ENCODE measurements around the gene TAOK1.

The TAOK1 gene

DNA sequence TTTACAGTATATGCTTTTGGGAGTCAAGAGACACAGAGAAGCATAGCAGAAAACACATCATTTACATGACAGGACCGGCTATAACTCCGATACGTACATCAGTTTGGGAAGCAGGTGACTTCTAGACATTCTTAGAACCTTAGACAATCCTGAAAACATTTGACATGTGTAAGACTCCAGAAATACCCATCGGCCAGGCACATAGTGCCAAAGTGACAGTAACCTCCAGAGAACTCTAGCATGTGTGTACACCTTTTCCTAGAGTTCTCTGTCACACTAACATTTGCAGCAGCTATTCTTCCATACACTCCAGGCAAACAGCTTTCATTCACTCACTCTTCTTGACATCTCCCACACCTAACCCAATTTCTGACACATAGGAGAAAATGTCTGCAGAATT, 3.4 kb upstream of the TAOK1 start:
- POLR2A ChIA-PET (ENCODE audit: low non-redundant PET): no interaction called here
- TF ChIP-seq, protein P1, sequence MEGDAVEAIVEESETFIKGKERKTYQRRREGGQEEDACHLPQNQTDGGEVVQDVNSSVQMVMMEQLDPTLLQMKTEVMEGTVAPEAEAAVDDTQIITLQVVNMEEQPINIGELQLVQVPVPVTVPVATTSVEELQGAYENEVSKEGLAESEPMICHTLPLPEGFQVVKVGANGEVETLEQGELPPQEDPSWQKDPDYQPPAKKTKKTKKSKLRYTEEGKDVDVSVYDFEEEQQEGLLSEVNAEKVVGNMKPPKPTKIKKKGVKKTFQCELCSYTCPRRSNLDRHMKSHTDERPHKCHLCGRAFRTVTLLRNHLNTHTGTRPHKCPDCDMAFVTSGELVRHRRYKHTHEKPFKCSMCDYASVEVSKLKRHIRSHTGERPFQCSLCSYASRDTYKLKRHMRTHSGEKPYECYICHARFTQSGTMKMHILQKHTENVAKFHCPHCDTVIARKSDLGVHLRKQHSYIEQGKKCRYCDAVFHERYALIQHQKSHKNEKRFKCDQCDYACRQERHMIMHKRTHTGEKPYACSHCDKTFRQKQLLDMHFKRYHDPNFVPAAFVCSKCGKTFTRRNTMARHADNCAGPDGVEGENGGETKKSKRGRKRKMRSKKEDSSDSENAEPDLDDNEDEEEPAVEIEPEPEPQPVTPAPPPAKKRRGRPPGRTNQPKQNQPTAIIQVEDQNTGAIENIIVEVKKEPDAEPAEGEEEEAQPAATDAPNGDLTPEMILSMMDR (conservative IDR thresholded peaks at IDR 0.05; ENCODE audit: low read depth): no peak
- no peak for DNase-seq (ENCODE audit: low spot score)
- CTCF ChIA-PET: no interaction called here
- no peak overlapping the region for H3K27ac ChIP-seq

DNA sequence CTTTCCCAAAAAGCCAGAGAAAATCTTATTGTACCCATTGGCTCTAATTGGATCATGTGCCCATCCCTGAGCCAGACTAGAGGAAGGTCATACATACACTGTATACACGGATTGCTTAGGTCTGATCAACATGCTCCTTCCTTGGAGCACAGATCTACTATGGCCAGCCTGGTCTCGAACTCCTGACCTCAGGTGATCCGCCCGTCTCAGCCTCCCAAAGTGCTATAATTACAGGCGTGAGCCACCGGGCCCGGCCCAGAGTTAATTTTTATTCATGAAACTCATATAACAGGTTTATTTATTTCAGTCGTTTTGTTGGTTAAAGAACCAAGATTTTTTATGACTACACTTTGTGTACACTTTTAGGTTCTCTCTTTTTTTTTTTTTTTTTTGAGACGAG, 1.2 kb upstream of the TAOK1 start:
- DNase-seq (ENCODE audit: low spot score): no peak
- no peak overlapping the region for H3K27ac ChIP-seq
- POLR2A ChIA-PET (ENCODE audit: low non-redundant PET): no interaction called here
- TF ChIP-seq, protein P1 (conservative IDR thresholded peaks at IDR 0.05; ENCODE audit: low read depth): no peak
- CTCF ChIA-PET: no interaction called here

DNA sequence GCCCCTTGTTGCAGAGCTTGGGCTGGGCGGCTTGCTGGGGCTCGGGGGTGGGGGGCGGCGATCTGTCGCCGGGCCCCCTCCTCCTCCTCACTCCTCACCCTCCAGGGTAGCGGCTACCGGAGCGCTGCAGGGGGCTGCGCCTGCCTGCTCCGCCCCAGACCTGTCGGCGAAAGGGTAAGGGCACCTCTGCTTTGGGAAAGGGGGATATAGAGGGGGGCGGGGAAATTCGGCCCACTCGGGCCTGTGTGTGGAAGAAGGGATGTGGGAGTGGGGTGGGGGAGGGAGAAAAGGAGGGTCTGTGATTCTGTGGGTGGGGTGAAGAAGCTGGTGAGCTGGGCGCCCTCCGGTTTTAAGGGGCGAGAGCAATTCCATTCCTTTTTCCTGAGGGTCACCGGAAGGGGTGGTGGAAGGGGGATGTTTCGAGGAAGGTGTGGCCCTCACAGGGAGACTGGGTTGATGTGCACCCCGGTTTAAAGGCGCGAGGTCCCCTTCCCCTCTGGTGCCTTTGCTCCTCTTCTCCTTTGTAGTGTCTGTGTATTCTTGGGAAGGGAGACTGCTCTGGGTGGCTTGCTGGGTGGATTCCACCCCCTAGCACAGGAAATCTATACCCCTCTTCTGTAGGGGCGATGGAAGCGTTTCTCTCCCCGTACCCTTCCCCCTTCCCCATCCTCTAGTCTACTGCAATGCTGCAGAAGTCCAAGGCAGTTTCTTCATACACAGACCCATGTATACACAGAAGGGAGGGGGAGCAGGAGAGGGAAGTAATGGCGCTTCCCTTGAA, 878 bp downstream of the TAOK1 start:
- peak overlapping the region; percentile 87 for H3K27ac ChIP-seq
- ChIA-PET POLR2A (ENCODE audit: low non-redundant PET) (interaction anchor here (0.5 kb wide), 1 partner anchor 191 kb away, joined by 3 read pairs; no protein-coding TSS in a partner anchor), CTCF (interaction anchor here (1.0 kb wide), 1 partner anchor 21 kb away, joined by 4 read pairs; no protein-coding TSS in a partner anchor)
- DNase-seq (ENCODE audit: low spot score): peak; percentile 25
- TF ChIP-seq, protein P1 (conservative IDR thresholded peaks at IDR 0.05; ENCODE audit: low read depth): no peak

DNA sequence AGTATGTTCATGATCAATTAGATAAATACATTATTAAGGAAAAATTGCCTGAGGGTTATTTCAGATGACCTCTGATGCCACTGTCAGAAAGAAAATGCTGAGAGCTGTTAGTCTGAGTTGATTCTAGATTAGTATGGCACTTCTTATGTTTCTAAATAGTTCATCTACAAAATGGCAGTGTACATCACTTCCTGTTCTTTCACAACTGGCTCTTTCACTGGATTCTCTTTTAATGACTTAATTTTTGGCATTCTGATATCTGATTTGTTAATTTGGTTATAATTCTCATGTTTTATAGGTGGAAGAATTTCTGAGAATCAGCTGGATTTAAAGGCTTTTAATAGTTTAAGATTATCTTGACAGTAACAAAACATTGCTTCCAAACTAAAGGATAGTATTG, 3.3 kb downstream of the TAOK1 start:
- H3K27ac ChIP-seq: no peak overlapping the region
- POLR2A ChIA-PET (ENCODE audit: low non-redundant PET): no interaction called here
- CTCF ChIA-PET: interaction anchor here (0.6 to 1.7 kb wide), 3 partner anchors 23 to 1719 kb away, joined by 3 to 6 read pairs (median 4); no protein-coding TSS in a partner anchor

DNA sequence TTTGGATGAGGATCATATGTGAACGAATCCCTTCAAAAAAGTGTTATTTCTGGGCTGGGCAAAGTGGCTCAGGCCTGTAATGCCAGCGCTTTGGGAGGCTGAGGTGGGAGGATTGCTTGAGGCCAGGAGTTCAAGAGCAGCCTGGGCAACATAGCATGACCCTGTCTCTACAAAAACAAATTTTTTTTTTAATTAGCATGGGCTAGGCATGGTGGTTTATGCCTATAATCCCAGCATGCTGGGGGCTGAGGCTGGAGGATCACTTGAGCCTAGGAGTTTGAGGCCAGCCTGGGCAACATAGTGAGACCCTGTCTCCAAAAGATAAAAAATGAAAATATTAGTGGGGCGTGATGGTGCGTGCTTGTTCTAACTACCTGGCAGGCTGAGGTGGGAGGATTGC, 4.6 kb downstream of the TAOK1 start:
- POLR2A ChIA-PET (ENCODE audit: low non-redundant PET): no interaction called here
- no peak overlapping the region for H3K27ac ChIP-seq
- DNase-seq (ENCODE audit: low spot score): no peak
- CTCF ChIA-PET: no interaction called here
- TF ChIP-seq, protein P1 (conservative IDR thresholded peaks at IDR 0.05; ENCODE audit: low read depth): no peak

More for the DNA sequence above, 3.3 kb downstream of the TAOK1 start:
- DNase-seq (ENCODE audit: low spot score): no peak
- TF ChIP-seq, protein P1 (conservative IDR thresholded peaks at IDR 0.05; ENCODE audit: low read depth): no peak

DNA sequence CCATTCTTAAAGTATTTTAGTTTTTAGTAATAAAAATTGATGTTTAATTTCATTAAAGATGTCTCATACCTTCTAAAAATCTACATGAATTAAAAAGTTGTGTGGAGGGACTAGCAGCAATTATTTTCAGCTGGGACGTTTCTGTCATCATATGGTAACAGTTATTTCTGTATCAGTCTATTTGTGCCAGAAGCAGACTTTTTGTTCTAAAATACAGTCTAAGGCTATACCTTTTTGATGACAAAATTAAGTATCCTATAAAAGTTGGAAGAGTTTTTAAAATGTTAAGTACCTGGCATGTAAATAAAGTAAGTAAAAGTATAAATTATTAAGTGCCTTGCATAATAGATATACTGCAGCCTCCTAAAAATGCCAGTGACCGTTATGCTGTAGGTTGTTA, 5.9 kb downstream of the TAOK1 start:
- ChIA-PET POLR2A (ENCODE audit: low non-redundant PET) (no interaction called here), CTCF (interaction anchor here (0.5 to 0.7 kb wide), 3 partner anchors 42 to 1046 kb away, joined by 3 to 5 read pairs (median 4); no protein-coding TSS in a partner anchor)
- DNase-seq (ENCODE audit: low spot score): no peak
- TF ChIP-seq, protein P1 (conservative IDR thresholded peaks at IDR 0.05; ENCODE audit: low read depth): no peak
- H3K27ac ChIP-seq: no peak overlapping the region

All from RWPE1 (cell line).